ENCODE results near the gene IP6K2.

GRCh38 chr3:48708481-48708889 is 8.5 kb downstream of the IP6K2 start:
- no peak for TF ChIP-seq CTCF (IDR thresholded peaks at IDR 0.05 in 4 of 5, conservative IDR thresholded peaks at IDR 0.05 in 1 of 5)
- TF ChIP-seq POLR2A (IDR thresholded peaks at IDR 0.05) = no peak
